ENCODE results near the gene RBM20.
"Not testable (repeated sequence)": the region's sequence is repeated elsewhere in the genome, so short reads cannot be mapped to it uniquely, and the experiment has no call there.

RBM20 gene

GRCh38 chr10:110704906-110705476 is 60.9 kb downstream of the RBM20 start:
- no peak for DNase-seq (ENCODE audit: low read depth in 2 of 2)

DNA sequence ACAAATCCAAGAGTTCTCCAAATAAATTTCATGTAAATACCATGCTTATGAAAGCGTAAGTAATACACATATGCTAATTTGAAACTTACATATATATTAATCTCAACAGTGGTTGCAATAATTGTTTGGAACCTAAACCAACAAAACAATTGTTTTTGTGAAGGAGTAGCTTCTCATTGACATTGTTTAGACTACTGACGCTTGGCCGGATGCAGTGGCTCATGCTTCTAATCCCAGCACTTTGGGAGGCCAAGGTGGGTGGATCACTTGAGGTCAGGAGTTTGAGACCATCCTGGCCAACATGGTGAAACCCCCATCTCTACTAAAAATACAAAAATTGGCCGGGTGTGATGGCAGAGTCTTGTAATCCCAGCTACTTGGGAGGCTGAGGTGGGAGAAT is 61.5 kb downstream of the RBM20 start:
- not testable (repeated sequence) for DNase-seq (ENCODE audit: low read depth in 2 of 2)

DNA sequence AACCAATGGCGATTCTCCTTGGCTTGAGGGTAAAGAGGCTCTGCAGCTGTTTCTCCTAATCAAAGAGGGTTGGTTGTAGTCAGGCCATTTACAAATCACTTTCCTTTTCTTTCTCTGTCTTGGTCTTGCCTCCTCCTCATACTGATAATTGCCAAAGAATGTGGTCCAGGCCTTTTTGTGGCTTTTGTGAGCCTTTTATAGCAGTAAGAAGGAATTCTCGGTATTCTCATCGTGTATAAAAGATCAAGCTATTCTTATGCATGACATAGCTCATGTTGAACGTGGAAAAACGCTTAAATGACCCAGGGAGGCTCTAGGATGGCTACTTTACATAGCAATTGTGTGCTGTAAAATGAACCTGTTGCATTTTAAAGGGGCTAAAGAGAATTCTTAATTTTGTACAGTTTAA is 62.6 kb downstream of the RBM20 start:
- no peak for DNase-seq (ENCODE audit: low read depth in 2 of 2)

DNA sequence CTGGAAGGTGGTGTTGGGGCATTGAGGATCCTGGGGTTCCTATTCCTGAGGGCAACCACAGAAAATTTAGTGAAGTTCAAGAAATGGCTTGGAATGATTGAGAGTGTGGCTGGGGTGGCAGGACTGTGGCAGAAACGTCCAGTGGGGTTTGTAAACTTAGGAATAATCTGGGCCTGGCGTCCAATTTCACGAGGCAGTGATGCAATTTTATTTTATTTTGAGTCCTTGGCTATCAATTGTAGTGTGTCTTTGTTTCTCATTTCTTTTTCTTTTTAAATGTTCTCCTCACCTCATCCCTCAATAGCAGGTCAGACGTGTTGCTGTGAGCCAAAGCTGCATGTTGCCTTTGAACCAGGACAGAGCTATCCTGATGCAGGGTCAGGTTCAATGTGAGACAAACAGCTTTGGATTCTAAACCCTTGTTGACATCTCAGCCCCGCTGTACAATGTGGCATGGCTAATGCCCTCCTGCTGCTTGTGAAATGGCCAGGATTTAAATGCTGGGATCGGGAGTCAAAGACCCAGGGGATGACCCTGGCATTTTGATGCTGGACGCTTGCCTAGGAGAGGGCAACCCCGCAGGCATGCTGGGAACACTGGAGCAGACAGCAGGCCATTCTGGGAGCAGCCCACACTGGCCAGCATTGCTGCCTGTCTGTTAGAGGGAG is 64.8 kb downstream of the RBM20 start:
- DNase-seq (ENCODE audit: low read depth in 2 of 2): no peak

GRCh38 chr10:110709444-110709828 is 65.3 kb downstream of the RBM20 start:
- DNase-seq (ENCODE audit: low read depth in 2 of 2): no peak

DNA sequence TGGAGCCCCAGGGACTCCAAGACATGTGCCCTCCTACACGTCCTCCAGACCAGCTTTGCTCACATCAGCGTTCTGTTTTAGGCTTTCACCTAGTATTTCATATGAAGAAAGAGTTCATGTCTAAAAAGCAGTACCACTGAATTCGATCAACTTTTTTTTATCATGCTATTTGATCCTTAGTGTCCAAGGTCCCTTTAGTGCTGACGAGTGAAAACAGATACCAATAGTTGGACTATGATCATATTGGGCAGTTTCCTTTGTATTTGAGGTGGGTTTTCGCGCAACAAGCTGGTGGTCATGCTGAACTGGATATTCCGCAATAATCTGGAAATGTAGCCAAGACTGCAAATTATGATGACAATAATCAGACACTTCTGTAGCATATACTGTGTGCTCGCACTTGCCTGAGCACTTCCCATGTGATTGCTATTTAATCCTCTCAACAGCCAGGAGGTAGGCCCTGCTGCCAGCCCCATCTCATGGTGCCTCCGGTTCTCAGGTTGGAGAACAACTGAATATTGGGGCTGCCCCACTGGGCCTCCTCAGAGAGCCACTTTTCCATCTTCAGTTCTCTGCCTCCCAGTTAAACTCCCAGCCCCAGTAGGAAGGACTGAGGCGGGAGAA is 65.9 kb downstream of the RBM20 start:
- no peak for DNase-seq (ENCODE audit: low read depth in 2 of 2)

- DNase-seq (ENCODE audit: low read depth in 2 of 2): no peak
These were observed 66.5 kb downstream of the RBM20 start for GRCh38 chr10:110710621-110711020.

DNA sequence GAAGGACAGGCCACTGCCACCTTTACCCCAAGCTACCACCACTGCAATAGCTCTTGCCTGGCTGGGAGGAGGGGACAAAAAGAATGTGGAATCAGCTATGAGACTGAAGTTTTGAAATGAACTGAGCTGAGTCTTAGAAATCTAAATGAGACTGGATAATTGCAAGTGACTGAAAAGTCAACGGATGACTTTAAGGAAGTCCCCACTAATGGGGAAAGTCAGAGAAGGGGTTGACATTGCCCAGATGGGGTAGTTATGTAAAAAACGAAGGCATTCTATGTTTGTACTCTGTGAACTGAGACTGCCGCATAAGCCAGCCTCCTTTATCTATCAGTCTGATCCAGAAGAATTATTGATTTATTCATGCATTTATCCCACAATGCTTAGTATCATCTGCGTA is 67.2 kb downstream of the RBM20 start:
- no peak for DNase-seq (ENCODE audit: low read depth in 2 of 2)

GRCh38 chr10:110714356-110714755 is 70.2 kb downstream of the RBM20 start:
- no peak for DNase-seq (ENCODE audit: low read depth in 2 of 2)

DNA sequence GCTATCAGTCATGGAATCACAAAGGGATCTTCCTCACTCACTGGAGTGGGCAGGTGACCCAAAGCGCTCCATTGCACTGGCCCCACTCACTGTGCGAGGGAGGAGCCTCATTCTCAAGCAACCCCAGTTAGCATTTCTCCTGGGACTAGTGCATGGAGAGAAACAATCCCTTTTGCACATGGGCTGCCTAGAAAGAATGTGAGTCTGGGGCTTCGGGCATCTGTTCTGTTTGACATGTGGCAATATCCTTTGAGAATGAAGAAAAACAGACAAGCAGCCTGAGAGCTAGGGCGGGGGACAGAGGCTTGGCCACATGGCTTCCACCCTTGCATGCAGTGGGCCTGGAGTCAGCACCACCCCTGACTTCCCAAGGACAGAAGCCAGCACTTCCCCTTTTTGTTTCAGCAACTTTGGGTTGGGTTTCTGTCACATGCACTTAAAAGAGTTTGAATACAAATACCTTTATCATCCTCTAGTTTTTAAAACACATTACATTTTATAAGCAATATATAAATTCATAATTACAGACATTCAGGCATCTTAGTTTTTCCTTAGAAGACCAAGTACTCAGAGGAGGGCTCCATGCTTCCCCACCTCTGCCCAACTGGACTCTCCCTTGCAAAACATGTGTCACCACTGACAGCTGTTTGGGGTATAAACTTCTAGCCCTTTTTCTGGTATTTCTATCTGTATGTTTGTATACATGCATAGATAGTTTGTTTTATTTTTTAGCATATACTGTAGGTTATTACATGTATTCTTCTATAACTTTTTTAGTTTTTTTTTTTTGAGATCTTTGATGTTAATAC is 73.8 kb downstream of the RBM20 start:
- DNase-seq (ENCODE audit: low read depth in 2 of 2): no peak

- no peak for DNase-seq (ENCODE audit: low read depth in 2 of 2)
These were observed 77.4 kb downstream of the RBM20 start for GRCh38 chr10:110721406-110722038.

DNA sequence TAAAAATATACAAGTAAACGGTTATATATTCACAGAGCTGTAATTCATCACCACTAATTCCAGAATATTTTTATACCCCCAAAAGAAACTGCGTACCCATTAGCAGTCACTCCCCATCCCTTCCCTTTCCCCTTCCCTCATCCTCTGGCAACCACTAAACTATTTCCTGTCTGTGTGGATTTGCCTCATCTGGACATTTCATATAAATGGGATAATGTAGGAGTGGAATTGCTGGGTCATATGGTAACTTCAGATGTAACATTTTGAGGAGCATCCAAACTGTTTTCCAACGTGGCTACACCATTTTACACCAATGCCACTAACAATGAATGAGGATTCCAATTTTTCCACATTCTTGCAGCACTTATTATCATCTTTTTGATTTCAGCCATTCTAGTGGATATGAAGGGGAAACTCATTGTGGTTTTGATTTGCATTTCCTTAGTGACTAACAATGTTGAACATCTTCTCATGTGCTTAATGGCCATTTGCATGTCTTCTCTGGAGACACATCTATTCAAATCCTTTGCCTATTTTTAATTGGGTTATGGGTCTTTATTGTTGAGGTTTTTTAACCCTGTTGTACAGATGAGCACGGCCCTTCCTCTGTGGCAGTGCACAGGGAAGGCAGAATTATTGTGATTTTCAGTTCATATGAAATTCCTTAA is 79.2 kb downstream of the RBM20 start:
- no peak for DNase-seq (ENCODE audit: low read depth in 2 of 2)

GRCh38 chr10:110724116-110724921 is 80.2 kb downstream of the RBM20 start:
- no peak for DNase-seq (ENCODE audit: low read depth in 2 of 2)

GRCh38 chr10:110724937-110725336 is 80.8 kb downstream of the RBM20 start:
- no peak for DNase-seq (ENCODE audit: low read depth in 2 of 2)

DNA sequence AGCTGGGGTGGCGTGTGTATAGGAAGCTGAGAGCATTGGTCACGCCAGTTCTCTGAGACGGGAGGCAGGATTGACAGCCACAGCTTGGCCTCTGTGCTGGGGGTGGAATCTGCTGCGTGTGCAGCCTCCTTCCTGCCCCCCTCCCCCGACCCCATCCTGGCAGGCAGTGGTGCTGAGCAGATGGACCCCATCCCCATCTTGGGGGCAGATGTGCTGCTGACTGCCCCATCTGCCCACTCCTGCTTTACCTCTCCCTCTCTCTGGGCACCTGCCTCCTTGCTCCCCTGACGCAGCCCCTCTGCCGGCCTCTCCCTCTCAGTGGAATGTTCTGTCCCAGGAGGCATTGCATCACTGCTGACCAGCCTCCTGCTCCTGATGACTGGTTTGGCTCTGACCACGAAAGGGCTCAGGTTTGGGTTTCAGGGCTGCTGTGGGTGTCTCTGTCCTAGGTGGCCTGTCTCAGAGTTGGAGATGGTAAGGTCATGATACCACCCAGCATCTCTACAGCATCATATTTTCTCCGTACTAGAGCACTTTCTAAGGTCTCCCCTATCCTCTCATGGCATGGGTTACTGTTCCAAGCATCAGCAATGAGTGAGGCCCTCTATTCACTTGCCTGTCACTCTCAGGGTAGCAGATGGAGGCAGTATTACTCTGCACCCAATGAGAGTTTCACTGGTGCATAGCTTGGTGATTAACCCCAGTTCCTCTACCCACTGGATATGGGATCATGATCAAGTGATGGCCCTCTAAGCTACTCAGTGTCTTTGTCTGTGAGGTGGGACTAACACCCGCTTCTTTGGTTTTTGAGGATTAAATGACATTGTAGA is 81.9 kb downstream of the RBM20 start:
- no peak for DNase-seq (ENCODE audit: low read depth in 2 of 2)

DNA sequence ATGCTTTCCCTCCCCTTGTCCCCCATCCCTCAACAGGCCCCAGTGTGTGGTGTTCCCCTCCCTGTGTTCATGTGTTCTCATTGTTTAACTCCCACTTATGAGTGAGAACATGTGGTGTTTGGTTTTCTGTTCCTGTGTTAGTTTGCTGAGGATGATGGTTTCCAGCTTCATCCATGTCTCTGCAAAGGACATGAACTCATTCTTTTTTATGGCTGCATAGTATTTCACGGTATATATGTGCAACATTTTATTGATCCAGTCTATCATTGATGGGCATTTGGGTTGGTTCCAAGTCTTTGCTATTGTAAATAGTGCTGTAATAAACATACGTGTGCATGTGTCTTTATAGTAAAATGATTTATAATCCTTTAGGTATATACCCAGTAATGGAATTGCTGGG is 83.6 kb downstream of the RBM20 start:
- not testable (repeated sequence) for DNase-seq (ENCODE audit: low read depth in 2 of 2)

GRCh38 chr10:110730345-110731050 is 86.4 kb downstream of the RBM20 start:
- DNase-seq (ENCODE audit: low read depth in 2 of 2): no peak

- no peak for DNase-seq (ENCODE audit: low read depth in 2 of 2)
These were observed 89.2 kb downstream of the RBM20 start for GRCh38 chr10:110733218-110733952.
